GM18909 (cell line): ENCODE results near the gene ADAM15.

Experiments
- ATAC-seq: cut with Tn5 transposase; IDR thresholded peaks from one replicate; pipeline ENCODE4 v1.9.1; 2021; ENCODE audit warnings: mild to moderate bottlenecking; ENCODE audit not compliant: unreplicated experiment, poor library complexity

ADAM15 gene

DNA sequence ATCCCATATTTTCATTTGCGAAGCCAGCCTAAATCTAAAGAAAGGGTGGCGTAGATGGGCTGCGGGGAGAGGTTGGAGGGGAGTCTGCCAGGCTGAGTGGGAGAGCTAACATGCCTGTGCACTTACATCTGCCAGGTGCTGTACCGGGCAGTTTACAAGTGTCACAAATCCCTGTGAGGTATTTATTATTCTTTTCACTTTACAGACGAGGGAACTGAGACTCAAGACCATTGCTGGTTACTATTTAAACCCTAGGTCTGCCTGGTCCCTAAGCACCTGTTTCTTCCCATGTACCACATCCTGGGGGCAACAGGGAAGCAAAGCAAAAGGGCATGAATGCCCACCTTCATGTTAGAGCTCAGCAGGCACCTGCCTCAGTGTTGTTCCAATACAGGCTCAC, 57.2 kb downstream of the ADAM15 start:
- ATAC-seq, result no peak

DNA sequence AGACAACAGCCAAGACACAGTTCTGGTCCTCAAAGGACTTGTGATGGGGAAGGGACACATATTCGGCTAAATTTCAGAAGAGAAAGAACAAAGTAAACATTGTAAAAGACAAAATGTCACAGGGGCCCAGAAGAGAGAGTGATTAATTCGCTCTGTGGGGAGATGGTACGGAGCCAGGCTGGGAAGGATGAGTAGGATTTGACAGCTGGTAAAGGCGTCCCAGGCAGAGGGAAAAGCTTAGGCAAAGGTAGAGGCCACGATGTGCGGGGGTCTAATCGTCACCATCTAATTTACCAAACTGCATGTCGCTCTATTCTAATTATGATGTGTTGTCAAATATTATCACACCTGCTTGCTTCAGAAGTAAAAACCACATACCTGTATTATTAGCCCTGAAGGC, 59.3 kb downstream of the ADAM15 start:
- ATAC-seq, result no peak

DNA sequence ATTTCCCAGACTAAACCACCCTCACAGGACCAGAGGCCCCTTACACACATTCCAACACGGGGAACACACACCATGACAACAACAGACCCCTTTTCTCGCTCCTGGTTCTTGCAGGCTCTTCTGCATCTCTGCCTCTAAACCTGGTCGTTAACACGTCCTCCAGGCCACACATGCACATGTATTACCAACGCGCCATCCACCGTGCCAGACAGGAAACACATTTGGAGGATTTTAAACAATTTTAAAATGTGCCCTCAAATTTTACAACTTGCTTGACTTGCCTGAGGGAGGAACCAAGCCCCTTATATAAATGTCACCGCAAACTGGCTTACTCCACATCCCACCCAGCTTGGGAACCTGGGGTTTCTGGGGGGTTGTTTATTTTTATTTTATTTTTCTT, 59.7 kb downstream of the ADAM15 start:
- ATAC-seq, result no peak
